CD4-positive, alpha-beta T cell treated with Interleukin-2 at 100 ng/mL for 4 hours (primary cell): ENCODE data around the gene PLVAP.

Experiments used
- DNase-seq: peaks from one replicate; pipeline ENCODE4 v3.0.0-alpha.2; 2020; ENCODE audit warnings: low spot score

PLVAP gene

DNA sequence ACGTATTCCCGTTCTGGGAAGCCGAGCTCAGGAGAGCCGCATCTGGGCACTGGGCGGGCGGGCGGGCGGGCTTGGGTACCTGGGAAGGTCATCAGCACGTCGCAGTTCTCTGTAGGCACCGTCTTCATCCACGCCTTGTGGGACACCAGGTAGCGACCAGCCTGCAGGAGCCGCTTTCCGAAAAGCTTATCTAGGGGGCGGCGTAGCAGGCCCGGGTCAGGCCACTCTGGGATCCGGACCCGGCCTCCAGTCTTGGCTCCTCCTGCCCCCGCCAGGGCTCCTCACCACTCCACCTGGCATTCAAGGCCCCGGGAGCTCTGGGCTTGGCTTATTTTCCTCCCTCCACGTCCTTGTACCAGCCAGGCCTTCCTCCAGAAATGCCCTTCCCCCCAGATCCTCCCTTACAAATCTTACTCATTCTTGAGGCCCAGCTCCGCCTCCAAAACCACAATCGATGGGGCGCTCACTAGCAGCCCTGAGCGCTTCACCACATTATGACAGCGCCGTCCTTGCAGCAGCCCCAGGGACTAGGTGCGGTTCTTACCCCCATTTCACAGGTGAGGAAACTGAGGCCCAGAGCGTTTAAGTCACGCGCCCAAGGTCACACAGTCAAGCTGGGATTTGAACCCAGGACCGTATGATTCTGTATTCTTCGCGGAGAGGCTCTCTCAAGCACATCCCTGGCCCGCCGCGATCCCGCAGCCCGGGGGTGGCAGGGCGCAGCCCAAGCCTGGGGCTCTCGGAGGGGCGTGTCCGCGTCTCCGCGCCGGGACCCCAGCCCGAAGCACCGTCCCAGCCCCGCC, 43.3 kb downstream of the PLVAP start:
- DNase-seq = peak; percentile 86

DNA sequence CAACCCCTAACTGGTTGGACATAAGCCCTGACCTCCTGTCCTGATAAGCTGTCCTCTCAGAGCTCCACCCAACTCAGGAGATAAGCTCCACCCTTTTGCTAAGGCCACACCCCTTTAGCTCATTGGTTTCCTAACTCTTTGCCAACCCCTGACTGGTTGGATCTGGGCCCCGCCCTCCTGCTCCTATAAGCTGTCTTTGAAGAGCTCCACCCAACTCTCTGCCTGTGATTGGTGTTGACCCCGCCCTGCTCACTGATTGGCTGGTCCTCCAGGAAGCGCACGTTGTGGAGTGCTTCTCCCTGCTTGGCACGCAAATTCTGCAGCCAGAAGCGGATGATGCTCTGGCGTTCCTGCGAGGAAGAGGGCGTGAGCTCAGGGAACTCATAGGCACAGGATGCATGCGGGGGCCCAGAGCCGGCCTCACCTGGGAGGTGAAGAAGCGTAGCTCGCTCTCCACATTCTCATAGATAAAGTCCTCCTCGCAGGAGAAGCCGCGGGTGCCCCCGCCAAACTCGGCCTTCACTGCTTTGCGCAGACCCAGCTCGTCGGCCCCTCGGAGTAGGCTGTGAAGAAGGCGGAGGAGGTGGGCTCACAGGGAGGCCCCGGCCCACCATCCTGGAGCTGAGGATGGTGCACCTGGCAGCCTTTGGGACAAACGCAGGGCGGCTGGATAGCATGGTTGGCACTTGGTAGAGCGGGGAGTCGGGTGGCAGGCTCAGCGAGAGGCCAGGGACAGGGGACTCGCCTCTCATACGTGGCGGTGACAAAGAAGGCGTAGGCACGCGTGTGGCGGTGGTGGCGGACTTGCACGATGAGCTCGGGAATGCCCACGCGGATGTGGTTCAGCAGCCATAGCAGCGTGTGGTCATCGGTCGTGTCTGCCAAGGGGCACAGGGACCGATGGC, 44.2 kb downstream of the PLVAP start:
- no peak for DNase-seq

GRCh38 chr19:17332360-17332676, 44.8 kb downstream of the PLVAP start:
- no peak for DNase-seq

DNA sequence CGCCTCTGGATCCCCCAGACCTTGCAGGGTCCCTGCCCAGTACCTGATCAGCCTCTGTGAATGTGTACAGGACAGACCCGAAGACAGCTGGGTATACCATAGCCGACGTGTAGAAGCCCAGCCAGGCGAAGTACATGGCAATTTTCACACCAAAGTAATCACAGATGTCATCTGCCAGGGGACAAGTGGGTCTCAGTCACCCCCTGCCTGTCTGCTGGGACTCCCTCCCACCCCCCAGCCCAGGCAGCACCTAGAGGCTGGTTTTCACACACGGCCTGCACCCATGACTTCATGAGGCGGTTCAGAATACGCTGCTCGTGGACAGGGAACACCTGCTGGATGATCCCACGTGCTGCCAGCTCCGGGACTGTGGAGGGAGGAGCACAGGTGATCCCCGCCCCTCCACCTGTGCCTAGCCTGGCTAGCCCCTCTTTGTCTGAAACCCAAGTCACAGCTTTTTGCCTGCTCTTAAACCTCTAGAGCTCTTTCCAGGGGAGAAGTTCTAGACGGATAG, 46.0 kb downstream of the PLVAP start:
- DNase-seq = no peak

DNA sequence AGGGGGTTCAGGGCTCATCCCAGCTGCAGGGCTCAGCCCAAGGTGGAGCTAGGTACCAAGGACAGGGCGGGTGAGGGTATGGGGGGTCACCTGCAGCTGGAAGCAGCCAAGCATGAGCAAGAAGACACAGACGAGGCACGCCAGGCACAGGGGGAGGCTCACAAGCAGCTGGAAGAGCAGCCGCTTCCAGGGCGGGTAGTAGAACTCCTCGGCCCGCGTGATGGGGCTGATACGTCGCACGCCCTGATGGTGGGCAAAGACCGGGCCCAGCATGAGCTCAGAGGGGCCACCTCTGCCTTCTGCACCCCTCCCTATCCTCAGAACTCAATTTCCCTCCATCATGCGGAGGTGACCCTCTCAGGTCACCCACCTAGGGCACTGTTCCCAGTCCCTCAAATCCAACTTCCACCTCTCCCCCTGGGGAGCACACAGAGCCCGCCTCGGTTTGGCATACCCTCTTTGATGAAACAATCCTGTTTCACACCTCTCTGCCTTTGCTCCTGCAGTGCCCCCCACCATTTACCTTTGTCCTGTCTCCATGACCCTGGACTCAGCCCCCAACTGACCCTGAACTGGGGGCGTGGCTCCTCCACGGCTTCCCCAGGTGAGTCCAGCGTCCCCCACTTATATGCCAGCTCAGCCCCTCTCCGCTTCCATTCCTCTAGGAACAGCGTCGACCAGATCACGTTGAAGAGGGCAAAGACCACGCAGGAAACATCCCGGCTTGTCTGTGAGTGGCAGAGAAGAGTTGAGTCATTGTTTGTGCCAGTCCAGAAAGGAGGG, 46.7 kb downstream of the PLVAP start:
- DNase-seq = no peak

DNA sequence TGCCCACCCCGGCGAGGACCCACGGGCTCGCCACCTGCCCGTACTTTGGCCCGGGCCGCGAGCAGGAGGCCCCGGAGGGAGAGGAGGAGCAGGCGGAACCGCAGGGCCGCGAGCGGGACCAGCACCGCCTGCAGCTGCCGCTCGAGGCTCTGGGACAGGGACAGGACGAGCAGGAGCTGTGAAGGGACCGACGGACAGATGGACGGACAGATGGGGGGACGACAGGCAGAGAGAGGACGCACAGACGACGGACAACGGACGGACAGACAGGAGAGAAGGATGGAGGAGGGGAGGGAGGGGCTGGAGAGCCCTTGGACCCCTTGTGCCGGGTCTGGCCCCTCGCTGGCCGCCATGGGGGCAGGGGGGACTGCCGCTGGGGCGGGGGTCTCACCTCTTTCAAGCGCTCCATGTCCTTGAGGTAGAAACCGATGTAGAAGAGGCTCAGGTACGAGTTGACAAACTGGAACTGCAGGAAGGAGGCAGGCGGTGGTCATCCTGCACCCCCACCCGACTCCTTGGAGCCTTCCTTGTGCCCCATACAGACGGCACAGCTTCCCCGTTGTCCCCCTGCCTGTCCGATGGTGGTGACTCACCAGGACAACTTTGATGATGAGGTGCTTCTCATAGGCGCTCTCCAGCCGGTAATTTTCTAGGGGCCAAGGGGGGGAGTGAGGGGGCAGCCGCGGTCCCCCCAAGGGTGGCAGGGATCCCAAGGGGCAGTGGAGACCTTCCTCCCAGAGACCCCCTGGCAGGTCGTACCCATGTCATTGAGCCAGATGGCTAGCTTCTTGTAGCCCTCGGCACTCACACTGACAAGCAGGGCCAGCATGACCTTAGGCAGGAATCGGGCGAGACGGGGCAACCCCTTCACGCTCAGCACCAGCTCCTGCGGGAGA, 47.5 kb downstream of the PLVAP start:
- DNase-seq = no peak

DNA sequence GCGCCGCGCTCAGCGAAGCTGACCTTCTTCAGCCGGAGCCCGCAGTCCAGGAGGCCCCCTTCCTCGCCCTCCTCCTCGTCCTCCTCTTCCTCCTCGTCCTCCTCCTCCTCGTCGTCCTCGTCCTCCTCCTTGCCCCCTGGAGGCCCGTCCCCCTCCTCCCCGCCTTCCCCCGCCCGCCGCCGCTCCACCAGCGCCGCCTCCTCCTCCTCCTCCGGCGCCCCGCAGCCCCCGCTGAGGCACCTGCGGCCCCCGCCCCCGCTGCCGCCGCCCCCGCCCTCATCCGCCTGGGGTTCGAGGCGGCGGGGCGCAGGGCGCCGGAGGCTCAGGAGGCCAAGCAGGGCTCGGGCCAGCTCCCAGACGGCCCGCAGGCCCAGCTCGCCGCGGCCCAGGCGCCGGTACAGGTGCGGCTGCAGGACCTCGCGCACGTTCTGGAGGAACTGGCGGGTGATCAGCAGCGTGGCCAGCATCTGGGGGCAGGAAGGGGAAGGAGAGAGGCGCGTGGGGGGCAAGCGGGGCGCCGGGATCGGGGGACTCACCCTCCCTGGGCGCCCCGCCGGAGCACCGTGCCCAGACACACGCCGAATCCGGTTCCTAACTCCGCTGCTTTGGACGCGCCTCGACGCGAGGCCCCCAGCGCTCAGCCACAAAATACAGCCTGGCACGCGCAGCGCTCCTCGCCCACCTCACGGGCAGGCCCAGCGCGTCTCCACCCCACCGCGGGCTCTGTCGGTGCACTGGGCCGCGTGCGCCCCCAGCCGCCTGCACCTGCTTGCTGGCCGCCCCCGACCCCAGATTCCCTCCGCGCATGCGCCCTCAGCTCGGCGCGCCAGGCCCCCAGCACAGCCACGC, 48.4 kb downstream of the PLVAP start:
- peak; percentile 26 for DNase-seq

- peak; percentile 54 for DNase-seq
Observed at GRCh38 chr19:17327654-17328516, 49.3 kb downstream of the PLVAP start.

- no peak for DNase-seq
Observed at GRCh38 chr19:17327068-17327653, 50.0 kb downstream of the PLVAP start.

GRCh38 chr19:17326595-17326966, 50.6 kb downstream of the PLVAP start:
- DNase-seq = no peak

- no peak for DNase-seq
Observed at GRCh38 chr19:17325881-17326594, 51.1 kb downstream of the PLVAP start.

DNA sequence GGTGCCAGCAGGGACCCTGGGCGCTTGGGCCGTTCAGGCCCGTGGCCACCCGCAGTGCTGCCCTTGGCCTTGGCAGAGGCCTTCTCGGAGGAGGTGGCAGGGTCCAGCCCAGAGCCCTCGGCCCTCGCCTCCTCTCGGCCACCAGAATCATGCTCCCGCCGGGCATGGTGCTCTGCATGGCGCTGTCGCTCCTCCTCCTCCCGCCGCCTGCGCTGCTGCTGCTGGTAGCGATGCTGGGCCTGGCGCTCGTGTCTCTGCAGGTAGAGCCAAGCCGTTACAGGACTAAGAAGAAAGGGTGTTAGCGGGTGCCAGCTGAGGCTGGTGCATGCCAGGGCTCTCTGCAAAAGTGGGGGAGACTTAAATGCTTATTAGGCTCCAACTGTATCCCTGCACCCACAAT, 52.0 kb downstream of the PLVAP start:
- no peak for DNase-seq

GRCh38 chr19:17324357-17325114, 52.6 kb downstream of the PLVAP start:
- DNase-seq = no peak

- no peak for DNase-seq
Observed at GRCh38 chr19:17323964-17324332, 53.2 kb downstream of the PLVAP start.

GRCh38 chr19:17323300-17323963, 53.7 kb downstream of the PLVAP start:
- DNase-seq = no peak

- DNase-seq = no peak
Observed at GRCh38 chr19:17322854-17323253, 54.3 kb downstream of the PLVAP start.
